22Rv1 (cell line): ENCODE results near the gene GANC.

ENCODE experiments used
- CTCF ChIP-seq: fragments of 450-650 bp; IDR thresholded peaks from 2 replicates; pipeline ENCODE4 v1.5.1; 2017; ENCODE audit warnings: mild to moderate bottlenecking
- ZFX ChIP-seq: fragments of 450-650 bp; IDR thresholded peaks from 2 replicates; pipeline ENCODE4 v1.6.1; 2017; ENCODE audit warnings: antibody characterized with exemption, borderline replicate concordance

GRCh38 chr15:42404461-42405235 lies 131.6 kb downstream of the GANC start:
- TF ChIP-seq CTCF: no peak
- no peak for TF ChIP-seq ZFX
